WERI-Rb-1 (cell line): Measurements from ENCODE around the gene CTNNA3.

Experiments used
- DNase-seq: peaks from one replicate; pipeline ENCODE4 v3.0.0-alpha.2; 2020
- H3K27ac ChIP-seq: fragments of 250-450 bp; sonication (Bioruptor Pico); 2 replicates; pipeline ENCODE4 v1.5.1; 2020; ENCODE audit warnings: mild to moderate bottlenecking, moderate library complexity
- H3K27me3 ChIP-seq: fragments of 250-450 bp; sonication (Bioruptor Pico); 2 replicates; pipeline ENCODE4 v1.5.1; 2021; ENCODE audit warnings: mild to moderate bottlenecking, low read depth, moderate library complexity; ENCODE audit not compliant: insufficient read depth, severe bottlenecking
- H3K36me3 ChIP-seq: fragments of 250-450 bp; sonication (Bioruptor Pico); 2 replicates; pipeline ENCODE4 v1.5.1; 2020; ENCODE audit warnings: mild to moderate bottlenecking, moderate library complexity
- H3K4me3 ChIP-seq: 2 replicates; pipeline ENCODE4 v1.5.1; 2011; ENCODE audit warnings: low read depth, mild to moderate bottlenecking, control low read depth, low read length
- H3K9me3 ChIP-seq: fragments of 250-450 bp; sonication (Bioruptor Pico); 2 replicates; pipeline ENCODE4 v1.5.1; 2021; ENCODE audit warnings: mild to moderate bottlenecking, moderate library complexity; ENCODE audit not compliant: severe bottlenecking
- CTCF ChIP-seq: IDR thresholded peaks from 2 replicates; pipeline ENCODE4 v1.5.1; 2011; ENCODE audit warnings: low read depth, mild to moderate bottlenecking, control low read depth, inconsistent platforms, low read length

The CTNNA3 gene

GRCh38 chr10:66405566-66405965 lies 1290.4 kb downstream of the CTNNA3 start:
- Histone ChIP-seq H3K4me3 (no peak overlapping the region), H3K27me3 (no peaks in the 10 kb centered on the region), H3K27ac (no peak overlapping the region), H3K36me3 (no peaks in the 10 kb centered on the region), H3K9me3 (no peaks in the 10 kb centered on the region)
- no peak for DNase-seq
- no peak for TF ChIP-seq CTCF

- no peaks in the 10 kb centered on the region for H3K27me3 ChIP-seq
- TF ChIP-seq CTCF, result no peak
- no peak for DNase-seq
- no peaks in the 10 kb centered on the region for H3K36me3 ChIP-seq
- H3K27ac ChIP-seq, result no peak overlapping the region
- no peaks in the 10 kb centered on the region for H3K9me3 ChIP-seq
- H3K4me3 ChIP-seq, result no peak overlapping the region
These were observed 1297.3 kb downstream of the CTNNA3 start for GRCh38 chr10:66398669-66399068.

GRCh38 chr10:66394342-66395063 lies 1301.5 kb downstream of the CTNNA3 start:
- no peak overlapping the region for H3K27ac ChIP-seq
- no peak overlapping the region for H3K4me3 ChIP-seq
- H3K27me3 ChIP-seq, result no peaks in the 10 kb centered on the region
- DNase-seq, result no peak
- no peaks in the 10 kb centered on the region for H3K36me3 ChIP-seq
- no peaks in the 10 kb centered on the region for H3K9me3 ChIP-seq
- TF ChIP-seq CTCF, result no peak

GRCh38 chr10:66390926-66391325 lies 1305.1 kb downstream of the CTNNA3 start:
- no peaks in the 10 kb centered on the region for H3K9me3 ChIP-seq
- H3K4me3 ChIP-seq, result no peak overlapping the region
- no peaks in the 10 kb centered on the region for H3K36me3 ChIP-seq
- TF ChIP-seq CTCF, result no peak
- H3K27me3 ChIP-seq, result no peaks in the 10 kb centered on the region
- DNase-seq, result no peak
- H3K27ac ChIP-seq, result no peak overlapping the region

DNA sequence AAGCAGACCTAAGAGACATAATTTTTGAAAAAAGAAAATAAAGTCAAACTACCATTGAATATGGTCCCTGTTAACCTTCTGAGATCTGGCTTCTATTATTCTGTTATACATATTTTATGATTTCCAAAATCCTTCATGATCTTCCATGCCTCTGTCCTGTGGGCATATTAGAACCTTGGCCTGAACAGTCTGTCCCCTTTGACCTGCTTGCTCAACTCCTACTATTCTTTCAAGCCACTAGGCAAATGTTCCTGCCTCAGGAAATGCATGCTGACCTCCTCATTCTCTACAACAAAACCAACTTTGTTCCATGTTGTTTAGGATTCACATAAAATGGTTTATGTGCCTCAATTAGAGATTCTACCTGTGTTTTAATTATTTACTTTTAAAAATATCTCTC lies 1315.0 kb downstream of the CTNNA3 start:
- DNase-seq, result no peak
- no peak for TF ChIP-seq CTCF
- Histone ChIP-seq H3K36me3 (no peaks in the 10 kb centered on the region), H3K27me3 (no peaks in the 10 kb centered on the region), H3K27ac (no peak overlapping the region), H3K4me3 (no peak overlapping the region), H3K9me3 (no peaks in the 10 kb centered on the region)
